Muscle layer of duodenum (tissue), 2 donors: Measurements from ENCODE around the gene BMP8A.

Experiments
- H3K27ac ChIP-seq: one replicate; pipeline ENCODE4 v1.7.0; 2013; ENCODE audit warnings: mild to moderate bottlenecking, low read length
- H3K27me3 ChIP-seq: one replicate; pipeline ENCODE4 v1.7.0; 2013; ENCODE audit warnings: low read depth, mild to moderate bottlenecking, control low read depth, low read length
- H3K36me3 ChIP-seq, 2 donors: one replicate each; pipeline ENCODE4 v1.7.0; 2013; ENCODE audit warnings: low read length in 2 of 2, control low read depth in 1 of 2, mild to moderate bottlenecking in 1 of 2; ENCODE audit not compliant: insufficient read depth in 2 of 2, control insufficient read depth in 1 of 2
- H3K4me1 ChIP-seq, 2 donors: one replicate each; pipeline ENCODE4 v1.7.0; 2013; ENCODE audit warnings: low read length in 2 of 2, mild to moderate bottlenecking in 2 of 2, control low read depth in 1 of 2, moderate library complexity in 1 of 2; ENCODE audit not compliant: insufficient read depth in 2 of 2, control insufficient read depth in 1 of 2
- H3K4me3 ChIP-seq, 2 donors: one replicate each; pipeline ENCODE4 v1.7.0; 2013; ENCODE audit warnings: low read length in 2 of 2, low read depth in 1 of 2, mild to moderate bottlenecking in 1 of 2
- H3K9me3 ChIP-seq, 2 donors: one replicate each; pipeline ENCODE4 v1.7.0; 2013; ENCODE audit warnings: low read length in 2 of 2, control low read depth in 1 of 2, mild to moderate bottlenecking in 1 of 2; ENCODE audit not compliant: control insufficient read depth in 1 of 2
- donor health status: healthy.

Gene BMP8A

GRCh38 chr1:39564941-39565340 lies 73.5 kb downstream of the BMP8A start:
- Histone ChIP-seq H3K27ac (no peak overlapping the region), H3K36me3 (peaks cover 94 to 97% of the 10 kb centered on the region in 2 donors), H3K9me3 (no peaks in the 10 kb centered on the region), H3K4me3 (no peak overlapping the region), H3K4me1 (peaks cover 0 to 4% of the 10 kb centered on the region in 2 donors), H3K27me3 (no peaks in the 10 kb centered on the region)

GRCh38 chr1:39566441-39567137 lies 75.2 kb downstream of the BMP8A start:
- no peak overlapping the region for H3K4me3 ChIP-seq
- no peak overlapping the region for H3K27ac ChIP-seq
- H3K36me3 ChIP-seq = peaks cover 94 to 97% of the 10 kb centered on the region in 2 donors
- H3K27me3 ChIP-seq = no peaks in the 10 kb centered on the region
- H3K4me1 ChIP-seq = peaks cover 0 to 4% of the 10 kb centered on the region in 2 donors
- H3K9me3 ChIP-seq = no peaks in the 10 kb centered on the region

DNA sequence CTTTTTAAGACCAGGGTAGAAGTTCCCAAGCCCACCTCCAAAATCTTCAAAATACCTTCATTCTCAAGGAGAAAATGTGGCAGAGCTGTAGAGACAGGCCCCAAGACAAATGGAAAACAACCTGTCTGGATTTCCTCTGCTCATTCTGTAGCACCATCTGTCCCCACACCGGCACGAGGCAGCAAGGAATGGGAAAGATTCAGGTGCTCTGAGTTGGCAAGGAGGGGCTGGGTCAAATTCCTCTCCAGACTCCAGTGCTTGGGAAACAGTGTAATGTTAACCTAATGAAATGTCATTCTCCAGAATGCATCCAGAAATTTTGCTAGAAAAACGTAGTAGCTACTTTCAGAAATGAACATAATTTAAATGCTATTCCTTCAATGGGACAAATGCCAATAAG lies 75.9 kb downstream of the BMP8A start:
- H3K9me3 ChIP-seq = no peaks in the 10 kb centered on the region
- H3K27me3 ChIP-seq = no peaks in the 10 kb centered on the region
- H3K4me1 ChIP-seq = peaks cover 0 to 4% of the 10 kb centered on the region in 2 donors
- H3K4me3 ChIP-seq = no peak overlapping the region
- H3K27ac ChIP-seq = no peak overlapping the region
- peaks cover 94 to 97% of the 10 kb centered on the region in 2 donors for H3K36me3 ChIP-seq

GRCh38 chr1:39568208-39568607 lies 76.8 kb downstream of the BMP8A start:
- peaks cover 92 to 93% of the 10 kb centered on the region in 2 donors for H3K36me3 ChIP-seq
- no peaks in the 10 kb centered on the region for H3K27me3 ChIP-seq
- H3K9me3 ChIP-seq = no peaks in the 10 kb centered on the region
- H3K4me3 ChIP-seq = no peak overlapping the region
- H3K4me1 ChIP-seq = peaks cover 4 to 9% of the 10 kb centered on the region in 2 donors
- H3K27ac ChIP-seq = no peak overlapping the region

- peaks cover 84 to 85% of the 10 kb centered on the region in 2 donors for H3K36me3 ChIP-seq
- no peak overlapping the region for H3K27ac ChIP-seq
Observed at GRCh38 chr1:39569034-39569433, 77.6 kb downstream of the BMP8A start.

GRCh38 chr1:39570477-39571177 lies 79.2 kb downstream of the BMP8A start:
- H3K4me1 ChIP-seq = peaks cover 9 to 29% of the 10 kb centered on the region in 2 donors
- H3K4me3 ChIP-seq = no peak overlapping the region
- H3K27ac ChIP-seq = no peak overlapping the region
- H3K9me3 ChIP-seq = no peaks in the 10 kb centered on the region
- no peaks in the 10 kb centered on the region for H3K27me3 ChIP-seq
- H3K36me3 ChIP-seq = peaks cover 69 to 71% of the 10 kb centered on the region in 2 donors

More at GRCh38 chr1:39569034-39569433, 77.6 kb downstream of the BMP8A start:
- Histone ChIP-seq H3K4me3 (no peak overlapping the region), H3K9me3 (no peaks in the 10 kb centered on the region), H3K27me3 (no peaks in the 10 kb centered on the region), H3K4me1 (peaks cover 8 to 17% of the 10 kb centered on the region in 2 donors)

GRCh38 chr1:39571178-39571483 lies 79.7 kb downstream of the BMP8A start:
- H3K27ac ChIP-seq = no peak overlapping the region

GRCh38 chr1:39572379-39573096 lies 81.1 kb downstream of the BMP8A start:
- Histone ChIP-seq H3K9me3 (no peaks in the 10 kb centered on the region), H3K27ac (no peak overlapping the region), H3K4me1 (peaks cover 5 to 29% of the 10 kb centered on the region in 2 donors), H3K27me3 (no peaks in the 10 kb centered on the region), H3K36me3 (peaks cover 51 to 52% of the 10 kb centered on the region in 2 donors), H3K4me3 (peak overlapping the region; percentile 5 to 12)

More at GRCh38 chr1:39571178-39571483, 79.7 kb downstream of the BMP8A start:
- Histone ChIP-seq H3K36me3 (peaks cover 65 to 66% of the 10 kb centered on the region in 2 donors), H3K4me3 (no peak overlapping the region), H3K27me3 (no peaks in the 10 kb centered on the region), H3K4me1 (peaks cover 9 to 29% of the 10 kb centered on the region in 2 donors), H3K9me3 (no peaks in the 10 kb centered on the region)

DNA sequence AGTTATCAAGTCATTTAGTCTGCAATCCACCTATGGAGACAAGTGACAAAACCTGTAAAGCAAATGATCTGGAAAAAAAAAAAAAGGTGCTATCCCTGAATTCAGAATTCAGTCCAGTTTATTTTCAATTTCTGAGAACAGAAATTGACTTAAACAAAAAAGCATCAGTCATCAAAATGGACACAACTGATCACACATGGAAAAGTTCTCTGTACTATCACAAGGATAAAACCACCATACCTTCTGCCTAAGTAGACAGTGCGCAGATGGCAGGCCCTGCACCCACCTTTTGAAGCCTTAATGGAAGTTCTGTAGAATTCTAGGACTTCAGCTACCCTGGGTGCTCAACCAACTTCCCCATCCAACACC lies 81.6 kb downstream of the BMP8A start:
- Histone ChIP-seq H3K4me1 (peaks cover 5 to 29% of the 10 kb centered on the region in 2 donors), H3K9me3 (no peaks in the 10 kb centered on the region), H3K36me3 (peaks cover 47 to 50% of the 10 kb centered on the region in 2 donors), H3K4me3 (peak overlapping the region; percentile 12 to 79), H3K27ac (no peak overlapping the region), H3K27me3 (no peaks in the 10 kb centered on the region)

DNA sequence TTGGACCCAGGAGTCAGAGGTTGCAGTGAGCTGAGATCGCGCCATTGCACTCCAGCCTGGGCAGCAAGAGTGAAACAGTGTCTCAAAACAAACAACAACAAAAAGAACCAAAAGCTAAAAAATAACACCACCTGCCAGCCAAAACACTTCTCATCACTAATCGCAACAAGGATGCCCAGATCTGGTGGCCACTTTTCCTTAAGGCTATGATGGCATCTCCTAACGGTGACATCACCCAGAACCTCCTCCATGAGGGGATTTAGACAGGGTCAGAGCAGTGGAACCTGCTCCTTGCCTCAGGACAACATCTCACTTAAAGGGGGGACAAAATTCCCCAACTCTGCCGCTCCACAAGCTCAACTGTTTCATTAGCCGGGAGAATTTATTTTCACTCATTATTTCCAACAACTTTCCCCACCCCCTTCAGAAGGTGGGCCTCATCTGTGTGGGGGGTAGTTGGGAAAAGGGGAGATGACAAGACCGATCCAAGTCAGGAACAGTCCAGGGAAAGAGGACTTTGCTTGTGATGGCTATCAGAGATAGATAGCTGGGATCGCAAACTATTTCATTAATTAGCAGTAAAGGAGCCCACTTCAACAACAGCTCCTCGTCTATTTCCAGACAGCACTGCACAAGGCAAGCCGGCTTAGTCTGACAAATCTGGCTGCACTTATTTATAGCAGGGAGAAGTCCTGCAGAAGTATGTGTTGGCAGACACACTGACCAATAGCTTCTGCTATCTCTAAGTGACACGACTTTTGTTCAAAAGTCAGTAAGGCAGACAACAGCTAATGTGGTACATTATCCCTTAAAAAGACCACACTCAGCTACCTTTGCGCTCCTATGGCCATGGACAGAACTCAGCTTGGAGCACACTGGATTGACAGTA lies 82.5 kb downstream of the BMP8A start:
- H3K9me3 ChIP-seq = no peaks in the 10 kb centered on the region
- H3K4me3 ChIP-seq = peak overlapping the region; percentile 79 to 82
- no peaks in the 10 kb centered on the region for H3K27me3 ChIP-seq
- H3K4me1 ChIP-seq = peaks cover 5 to 29% of the 10 kb centered on the region in 2 donors
- no peak overlapping the region for H3K27ac ChIP-seq
- peaks cover 38 to 41% of the 10 kb centered on the region in 2 donors for H3K36me3 ChIP-seq
